Measurements from ENCODE around the gene SPEG.

DNA sequence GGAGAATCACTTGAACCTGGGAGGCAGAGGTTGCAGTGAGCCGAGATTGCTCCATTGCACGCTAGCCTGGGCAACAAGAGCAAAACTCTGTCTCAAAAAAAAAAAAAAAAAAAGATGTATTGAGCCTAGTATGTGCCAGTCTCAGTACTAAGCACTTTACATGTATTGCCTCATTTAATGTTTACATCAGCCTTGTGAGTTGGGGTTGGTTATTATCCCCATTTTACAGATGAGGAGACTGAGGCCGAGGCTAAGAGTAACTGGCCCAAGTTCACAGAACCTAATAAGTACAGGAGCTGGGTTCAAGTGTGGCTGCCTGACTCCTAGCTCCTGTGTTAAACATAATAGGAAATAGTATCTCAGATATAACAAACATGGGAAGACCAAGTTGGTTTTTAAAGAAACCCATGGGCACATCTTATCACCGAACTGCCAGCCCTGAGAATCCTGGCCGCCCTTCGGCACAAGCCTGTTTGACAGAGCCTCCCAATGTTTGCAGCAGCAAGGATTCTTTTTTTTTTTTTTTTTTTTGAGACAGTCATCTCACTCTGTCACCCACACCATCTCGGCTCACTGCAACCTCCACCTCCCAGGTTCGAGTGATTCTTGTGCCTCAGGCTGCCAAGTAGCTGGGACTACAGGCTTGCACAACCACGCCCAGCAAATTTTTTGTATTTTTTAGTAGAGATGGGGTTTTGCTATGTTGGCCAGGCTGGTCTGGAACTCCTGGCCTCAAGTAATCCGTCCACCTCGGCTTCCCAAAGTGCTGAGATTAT is 39.8 kb downstream of the SPEG start:
- no peak for TF ChIP-seq CTCF (IDR thresholded peaks at IDR 0.05)
- TF ChIP-seq POLR2A (IDR thresholded peaks at IDR 0.05): no peak

Measured in right lobe of liver (tissue), 4 donors.